Fibroblast of the aortic adventitia (primary cell): Measurements from ENCODE around the gene ALOX5. TPM values are rescaled to one million over a fixed set of nuclear protein-coding genes. Genes with fewer than 3 reads are reported as not detected.

Experiments
- DNase-seq: peaks from one replicate; pipeline ENCODE4 v3.0.0-alpha.2; 2010; ENCODE audit warnings: low read depth
- H3K4me3 ChIP-seq: 2 replicates; pipeline ENCODE4 v1.5.1; 2011; ENCODE audit warnings: low read depth, mild to moderate bottlenecking, control low read depth, low read length, moderate library complexity
- CTCF ChIP-seq: IDR thresholded peaks from 2 replicates; pipeline ENCODE4 v1.5.1; 2011; ENCODE audit warnings: mild to moderate bottlenecking, low read length, control low read depth, inconsistent platforms; ENCODE audit not compliant: insufficient read depth
- total RNA-seq: library from RNA; depleted of rRNA; stranded (reverse); fragments of >200 nt; gene quantifications from 2 replicates; pipeline ENCODE4 v1.2.3, GENCODE V29; 2012; ENCODE audit warnings: low replicate concordance

The ALOX5 gene
- total RNA-seq, 1 donor: not detected

- H3K4me3 ChIP-seq: no peak overlapping the region
- TF ChIP-seq CTCF: no peak
Observed at GRCh38 chr10:45447416-45447815, 73.4 kb downstream of the ALOX5 start.

GRCh38 chr10:45450866-45451265 lies 76.8 kb downstream of the ALOX5 start:
- no peak for TF ChIP-seq CTCF
- no peak for DNase-seq
- H3K4me3 ChIP-seq: no peak overlapping the region

More at GRCh38 chr10:45447416-45447815, 73.4 kb downstream of the ALOX5 start:
- no peak for DNase-seq

GRCh38 chr10:45451407-45451806 lies 77.4 kb downstream of the ALOX5 start:
- no peak for DNase-seq
- H3K4me3 ChIP-seq: no peak overlapping the region
- no peak for TF ChIP-seq CTCF

- DNase-seq: no peak
- no peak for TF ChIP-seq CTCF
- H3K4me3 ChIP-seq: no peak overlapping the region
Observed at GRCh38 chr10:45452268-45452667, 78.3 kb downstream of the ALOX5 start.

GRCh38 chr10:45452743-45453452 lies 78.9 kb downstream of the ALOX5 start:
- H3K4me3 ChIP-seq: no peak overlapping the region
- TF ChIP-seq CTCF: no peak
- no peak for DNase-seq

GRCh38 chr10:45453639-45454255 lies 79.7 kb downstream of the ALOX5 start:
- TF ChIP-seq CTCF: no peak
- H3K4me3 ChIP-seq: no peak overlapping the region
- no peak for DNase-seq

- no peak for DNase-seq
- no peak overlapping the region for H3K4me3 ChIP-seq
- TF ChIP-seq CTCF: no peak
Observed at GRCh38 chr10:45454262-45454661, 80.2 kb downstream of the ALOX5 start.
